ENCODE data around the gene ARHGAP15.

ARHGAP15 gene

GRCh38 chr2:143720095-143720664 is 591.0 kb downstream of the ARHGAP15 start:
- no peak for DNase-seq (ENCODE audit: low spot score)

- no peak for DNase-seq (ENCODE audit: low spot score)
Observed at GRCh38 chr2:143725400-143725799, 596.2 kb downstream of the ARHGAP15 start.

GRCh38 chr2:143726151-143726845 is 597.1 kb downstream of the ARHGAP15 start:
- no peak for DNase-seq (ENCODE audit: low spot score)

GRCh38 chr2:143728498-143728897 is 599.3 kb downstream of the ARHGAP15 start:
- DNase-seq (ENCODE audit: low spot score): no peak

- DNase-seq (ENCODE audit: low spot score): no peak
Observed at GRCh38 chr2:143729296-143729814, 600.1 kb downstream of the ARHGAP15 start.

- peak; percentile 38 for DNase-seq (ENCODE audit: low spot score)
Observed at GRCh38 chr2:143730155-143730952, 601.1 kb downstream of the ARHGAP15 start.

GRCh38 chr2:143730953-143731260 is 601.7 kb downstream of the ARHGAP15 start:
- peak; percentile 39 for DNase-seq (ENCODE audit: low spot score)

GRCh38 chr2:143732076-143732475 is 602.9 kb downstream of the ARHGAP15 start:
- DNase-seq (ENCODE audit: low spot score): no peak

GRCh38 chr2:143732871-143733270 is 603.7 kb downstream of the ARHGAP15 start:
- no peak for DNase-seq (ENCODE audit: low spot score)

- DNase-seq (ENCODE audit: low spot score): no peak
Observed at GRCh38 chr2:143734507-143734906, 605.3 kb downstream of the ARHGAP15 start.

- no peak for DNase-seq (ENCODE audit: low spot score)
Observed at GRCh38 chr2:143736904-143737303, 607.7 kb downstream of the ARHGAP15 start.

GRCh38 chr2:143740431-143740830 is 611.2 kb downstream of the ARHGAP15 start:
- DNase-seq (ENCODE audit: low spot score): no peak

- DNase-seq (ENCODE audit: low spot score): no peak
Observed at GRCh38 chr2:143741205-143741604, 612.0 kb downstream of the ARHGAP15 start.

- peak; percentile 19 for DNase-seq (ENCODE audit: low spot score)
Observed at GRCh38 chr2:143742581-143742980, 613.4 kb downstream of the ARHGAP15 start.

- DNase-seq (ENCODE audit: low spot score): no peak
Observed at GRCh38 chr2:143744114-143744513, 614.9 kb downstream of the ARHGAP15 start.

- no peak for DNase-seq (ENCODE audit: low spot score)
Observed at GRCh38 chr2:143745060-143745459, 615.8 kb downstream of the ARHGAP15 start.

- no peak for DNase-seq (ENCODE audit: low spot score)
Observed at GRCh38 chr2:143754742-143755141, 625.5 kb downstream of the ARHGAP15 start.

GRCh38 chr2:143758629-143759330 is 629.6 kb downstream of the ARHGAP15 start:
- no peak for DNase-seq (ENCODE audit: low spot score)

GRCh38 chr2:143759455-143759854 is 630.2 kb downstream of the ARHGAP15 start:
- no peak for DNase-seq (ENCODE audit: low spot score)

GRCh38 chr2:143762176-143762928 is 633.1 kb downstream of the ARHGAP15 start:
- no peak for DNase-seq (ENCODE audit: low spot score)

GRCh38 chr2:143764261-143764660 is 635.0 kb downstream of the ARHGAP15 start:
- DNase-seq (ENCODE audit: low spot score): no peak

- no peak for DNase-seq (ENCODE audit: low spot score)
Observed at GRCh38 chr2:143764706-143765105, 635.5 kb downstream of the ARHGAP15 start.
